Measurements from ENCODE around the gene FAM199X. TPM values are rescaled to one million over a fixed set of nuclear protein-coding genes. Genes with fewer than 3 reads are reported as not detected.
"Not testable (repeated sequence)": the region's sequence is repeated elsewhere in the genome, so short reads cannot be mapped to it uniquely, and the experiment has no call there.

Gene FAM199X
- polyA plus RNA-seq, 3 donors from 2014 or later, result 13.1 to 24.7 (median 13.6) TPM

DNA sequence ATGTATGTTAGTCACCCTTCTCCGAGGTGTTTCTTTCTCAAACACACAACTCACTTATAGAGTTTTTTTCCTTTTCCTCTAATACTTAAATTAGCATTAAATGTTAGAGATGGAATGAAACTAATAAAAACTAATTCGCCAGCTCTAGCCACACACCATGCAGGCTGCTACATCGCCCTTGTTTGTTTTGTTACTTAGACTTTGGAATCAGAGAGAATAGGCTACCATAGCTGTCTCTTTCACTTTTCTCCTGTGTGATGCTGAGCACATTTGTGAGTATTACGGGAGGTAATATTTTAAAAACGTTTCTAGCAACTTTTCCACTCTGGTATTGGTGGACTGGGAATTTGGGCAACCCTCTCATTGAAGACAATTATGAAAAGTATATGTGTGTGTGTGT lies 44.9 kb downstream of the FAM199X start:
- no peaks in the 10 kb centered on the region for H3K36me3 Mint-ChIP-seq
- H3K4me1 Mint-ChIP-seq, result no peaks in the 10 kb centered on the region
- no peak for DNase-seq
- H3K27ac Mint-ChIP-seq, result no peak overlapping the region
- no peak overlapping the region for H3K4me3 Mint-ChIP-seq
- no peaks in the 10 kb centered on the region for H3K9me3 Mint-ChIP-seq
- peaks cover 0 to 6% (median 6%) of the 10 kb centered on the region in 3 donors for H3K27me3 Mint-ChIP-seq (ENCODE audit: low read depth in 3 of 3)

DNA sequence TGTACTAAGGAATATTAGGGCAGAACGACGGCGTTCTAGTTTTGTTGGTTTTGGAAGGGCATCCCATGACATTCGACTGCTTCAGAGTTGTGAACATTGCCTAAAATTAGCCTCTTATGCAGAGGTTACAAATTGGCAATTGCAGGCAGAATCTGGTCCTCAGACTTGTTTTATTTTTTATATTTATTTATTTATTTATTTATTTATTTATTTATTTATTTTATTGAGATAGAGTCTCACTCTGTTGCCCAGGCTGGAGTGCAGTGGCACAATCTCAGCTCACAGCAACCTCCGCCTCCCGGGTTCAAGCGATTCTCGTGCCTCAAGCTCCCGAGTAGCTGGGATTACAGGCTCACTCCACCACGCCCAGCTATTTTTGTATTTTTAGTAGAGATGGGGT lies 63.8 kb downstream of the FAM199X start:
- not testable (repeated sequence) for H3K9me3 Mint-ChIP-seq, H3K27ac Mint-ChIP-seq, H3K4me3 Mint-ChIP-seq, H3K36me3 Mint-ChIP-seq, H3K4me1 Mint-ChIP-seq, DNase-seq
- H3K27me3 Mint-ChIP-seq (ENCODE audit: low read depth in 3 of 3), result peaks cover 0 to 20% (median 6%) of the 10 kb centered on the region in 3 donors

Other genes with a start within 250 kb of the FAM199X start
- 10 to 100 TPM in 2 of 3 donors, 1 to 10 TPM in 1; 6.8 to 12.1 (median 10.7) TPM for gene TMSB15B, start 203.8 kb upstream of the FAM199X start, polyA plus RNA-seq
- not detected for gene H2BW1, start 152.7 kb upstream of the FAM199X start, polyA plus RNA-seq
- gene H2BW2, start 126.5 kb upstream of the FAM199X start, polyA plus RNA-seq, result not detected
- gene TMSB15C, start 90.2 kb upstream of the FAM199X start, polyA plus RNA-seq, result 1 to 10 TPM in 1 of 3 donors, under 1 TPM in 1, not detected in 1; 0.68 to 1.0 TPM
- 1 to 10 TPM; 4.0 to 5.0 (median 4.3) TPM for gene ZCCHC18, start 53.9 kb upstream of the FAM199X start, polyA plus RNA-seq
- gene SLC25A53, start 9.4 kb upstream of the FAM199X start, polyA plus RNA-seq, result 10 to 100 TPM in 2 of 3 donors, 1 to 10 TPM in 1; 9.9 to 14.9 (median 13.9) TPM
- not detected for gene ESX1, start 88.5 kb downstream of the FAM199X start, polyA plus RNA-seq